Breast epithelium (tissue), 4 donors: ENCODE data around the gene NR2F2. TPM values are rescaled to one million over a fixed set of nuclear protein-coding genes. Genes with fewer than 3 reads are reported as not detected.

Experiments
- DNase-seq, 2 donors: peaks; one replicate each; pipeline ENCODE4 v3.0.0-alpha.2; 2019; ENCODE audit warnings: low spot score in 2 of 2
- H3K27ac ChIP-seq, 2 donors: fragments of 200-600 bp; sonication (generic) in 1 of 2; one replicate each; pipeline ENCODE4 v1.5.1; 2016 to 2019; ENCODE audit warnings: mild to moderate bottlenecking in 1 of 2
- H3K27me3 ChIP-seq, 2 donors: fragments of 200-600 bp; sonication (generic) in 1 of 2; one replicate each; pipeline versions ENCODE4 v1.5.1 to v1.6.0; 2017 to 2019; ENCODE audit warnings: control low read depth in 1 of 2, mild to moderate bottlenecking in 1 of 2
- H3K36me3 ChIP-seq: fragments of 200-600 bp; one replicate; pipeline ENCODE4 v1.5.1; 2019
- H3K4me1 ChIP-seq, 2 donors: fragments of 200-600 bp; sonication (generic); one replicate each; pipeline ENCODE4 v1.5.1; 2016 to 2019; ENCODE audit warnings: control low read depth in 1 of 2
- H3K4me3 ChIP-seq, 3 donors: fragments of 200-600 bp; sonication (generic); 1 replicate in 2 of 3; 2 replicates in 1 of 3; pipeline ENCODE4 v1.5.1; 2016 to 2019; ENCODE audit warnings: mild to moderate bottlenecking in 3 of 3, moderate library complexity in 2 of 3
- H3K9me3 ChIP-seq, 2 donors: fragments of 200-600 bp; sonication (generic) in 1 of 2; one replicate each; pipeline ENCODE4 v1.5.1; 2016 to 2019; ENCODE audit warnings: control low read depth in 1 of 2
- CTCF ChIP-seq, 3 donors: fragments of 450-650 bp; IDR thresholded peaks; one replicate each; pipeline ENCODE4 v1.5.1; 2016 to 2017; ENCODE audit warnings: antibody characterized with exemption in 3 of 3, mild to moderate bottlenecking in 3 of 3, moderate library complexity in 3 of 3
- POLR2A ChIP-seq: fragments of 450-650 bp; IDR thresholded peaks from one replicate; pipeline ENCODE4 v1.6.1; 2016; ENCODE audit warnings: antibody characterized with exemption, mild to moderate bottlenecking, moderate library complexity
- POLR2AphosphoS5 ChIP-seq, 3 donors: sonication (generic); formaldehyde crosslinking; IDR thresholded peaks; one replicate each; pipeline ENCODE4 v1.6.1; 2017; ENCODE audit warnings: antibody characterized with exemption in 3 of 3
- intact Hi-C: fragments of 100-400 bp; cut with DNase I; formaldehyde crosslinking; loops from one replicate; pipeline ENCODE4 v1.15.1; 2023; ENCODE audit warnings: low total_unique reads
- total RNA-seq, 3 donors: library from RNA; depleted of rRNA; stranded (reverse); fragments of >200 nt; gene quantifications; one replicate each; pipeline ENCODE4 v1.1.0, GENCODE V29; 2016

The NR2F2 gene
- total RNA-seq, 3 donors from 2014 or later = 13.2 to 22.9 (median 13.6) TPM

- TF ChIP-seq CTCF (IDR thresholded peaks at IDR 0.05) = no peak
- no peak for TF ChIP-seq POLR2A
- TF ChIP-seq POLR2AphosphoS5 (IDR thresholded peaks at IDR 0.05) = no peak
- intact Hi-C loops = no loop called here
These were observed 10.4 kb upstream of the NR2F2 start for GRCh38 chr15:96320107-96320506.

GRCh38 chr15:96320703-96321638 lies 9.5 kb upstream of the NR2F2 start:
- DNase-seq = no peak
- Histone ChIP-seq H3K4me1 (peaks cover 0 to 8% of the 10 kb centered on the region in 2 donors), H3K27ac (peak overlapping the region; percentile 82 to 94), H3K9me3 (no peaks in the 10 kb centered on the region), H3K4me3 (peak overlapping the region; percentile 39 to 76 (median 54)), H3K36me3 (no peaks in the 10 kb centered on the region), H3K27me3 (peaks cover 0 to 35% of the 10 kb centered on the region in 2 donors)
- intact Hi-C loops = no loop called here
- TF ChIP-seq POLR2A (no peak), POLR2AphosphoS5 (IDR thresholded peaks at IDR 0.05) (no peak), CTCF (IDR thresholded peaks at IDR 0.05) (no peak)

More at GRCh38 chr15:96320107-96320506, 10.4 kb upstream of the NR2F2 start:
- no peak for DNase-seq
- Histone ChIP-seq H3K9me3 (no peaks in the 10 kb centered on the region), H3K36me3 (no peaks in the 10 kb centered on the region), H3K27me3 (peaks cover 0 to 35% of the 10 kb centered on the region in 2 donors), H3K27ac (peak overlapping the region in 1 of 2 donors; percentile 59), H3K4me3 (no peak overlapping the region), H3K4me1 (peaks cover 0 to 8% of the 10 kb centered on the region in 2 donors)

GRCh38 chr15:96321639-96322535 lies 8.6 kb upstream of the NR2F2 start:
- peaks cover 0 to 35% of the 10 kb centered on the region in 2 donors for H3K27me3 ChIP-seq
- intact Hi-C loops = no loop called here
- peak overlapping the region; percentile 39 to 76 (median 54) for H3K4me3 ChIP-seq
- peaks cover 0 to 8% of the 10 kb centered on the region in 2 donors for H3K4me1 ChIP-seq
- H3K9me3 ChIP-seq = no peaks in the 10 kb centered on the region
- H3K27ac ChIP-seq = peak overlapping the region; percentile 82 to 94
- no peaks in the 10 kb centered on the region for H3K36me3 ChIP-seq
- TF ChIP-seq CTCF (IDR thresholded peaks at IDR 0.05) = no peak
- peak in 1 of 3 donors; percentile 3 for TF ChIP-seq POLR2AphosphoS5 (IDR thresholded peaks at IDR 0.05)
- DNase-seq = no peak

GRCh38 chr15:96322536-96323318 lies 7.8 kb upstream of the NR2F2 start:
- Histone ChIP-seq H3K4me1 (peaks cover 0 to 8% of the 10 kb centered on the region in 2 donors), H3K4me3 (peak overlapping the region; percentile 39 to 76 (median 54)), H3K27ac (peak overlapping the region; percentile 82 to 94), H3K9me3 (no peaks in the 10 kb centered on the region), H3K27me3 (peaks cover 0 to 35% of the 10 kb centered on the region in 2 donors), H3K36me3 (no peaks in the 10 kb centered on the region)
- intact Hi-C loops = no loop called here
- TF ChIP-seq POLR2A (no peak), POLR2AphosphoS5 (IDR thresholded peaks at IDR 0.05) (peak in 1 of 3 donors; percentile 5), CTCF (IDR thresholded peaks at IDR 0.05) (no peak)
- DNase-seq = no peak
